ENCODE measurements around the gene NPTX1.

Gene NPTX1

GRCh38 chr17:80443498-80443897 lies 32.9 kb downstream of the NPTX1 start:
- ATAC-seq, result no peak

GRCh38 chr17:80442764-80443163 lies 33.6 kb downstream of the NPTX1 start:
- no peak for ATAC-seq

- no peak for ATAC-seq
These were observed 34.1 kb downstream of the NPTX1 start for GRCh38 chr17:80442323-80442659.

GRCh38 chr17:80441598-80442322 lies 34.6 kb downstream of the NPTX1 start:
- no peak for ATAC-seq

- no peak for ATAC-seq
These were observed 35.3 kb downstream of the NPTX1 start for GRCh38 chr17:80441133-80441578.

GRCh38 chr17:80439499-80439898 lies 36.9 kb downstream of the NPTX1 start:
- ATAC-seq, result no peak

GRCh38 chr17:80438806-80439205 lies 37.6 kb downstream of the NPTX1 start:
- ATAC-seq, result no peak

GRCh38 chr17:80437532-80437931 lies 38.9 kb downstream of the NPTX1 start:
- no peak for ATAC-seq

- ATAC-seq, result no peak
These were observed 42.3 kb downstream of the NPTX1 start for GRCh38 chr17:80433916-80434666.

- no peak for ATAC-seq
These were observed 43.4 kb downstream of the NPTX1 start for GRCh38 chr17:80432961-80433550.

- ATAC-seq, result no peak
These were observed 44.0 kb downstream of the NPTX1 start for GRCh38 chr17:80432350-80432955.

GRCh38 chr17:80431246-80432195 lies 44.9 kb downstream of the NPTX1 start:
- ATAC-seq, result no peak

- ATAC-seq, result no peak
These were observed 45.8 kb downstream of the NPTX1 start for GRCh38 chr17:80430446-80431245.

GRCh38 chr17:80429356-80430275 lies 46.8 kb downstream of the NPTX1 start:
- ATAC-seq, result no peak

GRCh38 chr17:80428796-80429195 lies 47.6 kb downstream of the NPTX1 start:
- ATAC-seq, result no peak

GRCh38 chr17:80428363-80428762 lies 48.0 kb downstream of the NPTX1 start:
- no peak for ATAC-seq

GRCh38 chr17:80427366-80428282 lies 48.8 kb downstream of the NPTX1 start:
- ATAC-seq, result no peak

GRCh38 chr17:80426671-80427326 lies 49.6 kb downstream of the NPTX1 start:
- ATAC-seq, result peak; percentile 98 to 99
